HG03066 (cell line): ENCODE data around the gene ZNF814.
"Not testable (repeated sequence)": the region's sequence is repeated elsewhere in the genome, so short reads cannot be mapped to it uniquely, and the experiment has no call there.

ENCODE experiments used
- ATAC-seq: cut with Tn5 transposase; IDR thresholded peaks from one replicate; pipeline ENCODE4 v1.9.1; 2021; ENCODE audit warnings: low read depth; ENCODE audit not compliant: unreplicated experiment

ZNF814 gene

DNA sequence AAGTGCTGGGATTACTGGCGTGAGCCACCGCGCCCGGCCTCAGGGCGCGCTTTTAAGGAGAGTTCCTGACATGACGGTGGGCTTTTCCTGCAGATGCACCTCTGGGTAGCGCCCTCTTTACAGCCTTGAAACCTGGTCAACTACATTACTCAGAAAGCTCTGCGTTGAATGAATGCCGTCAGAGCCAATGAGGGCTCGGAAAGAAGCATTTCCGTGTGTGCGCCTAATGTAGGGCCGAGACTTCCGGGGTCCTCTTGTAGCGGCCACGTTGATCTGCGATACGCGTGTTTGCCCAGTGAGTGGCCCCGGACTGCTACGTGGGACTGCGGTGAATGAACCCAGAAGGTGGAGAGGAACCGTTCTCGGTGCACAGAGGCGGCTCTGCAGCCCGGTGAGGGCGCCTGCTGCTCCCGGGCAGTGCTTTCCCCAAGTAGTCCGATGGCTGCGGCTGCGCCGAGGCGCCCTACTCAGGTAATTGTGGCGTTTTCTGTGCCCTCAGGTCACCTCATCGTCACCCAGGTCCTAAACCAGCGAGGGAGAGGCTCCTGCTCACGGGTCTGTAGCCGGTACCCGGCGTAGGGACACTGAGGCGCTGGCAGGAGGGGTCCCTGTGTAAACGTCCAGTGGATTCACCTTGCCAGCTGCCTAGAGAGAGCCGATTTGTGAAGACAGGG lies 69.2 kb downstream of the ZNF814 start:
- ATAC-seq = peak; percentile 88

GRCh38 chr19:57818378-57818777 lies 70.5 kb downstream of the ZNF814 start:
- no peak for ATAC-seq

DNA sequence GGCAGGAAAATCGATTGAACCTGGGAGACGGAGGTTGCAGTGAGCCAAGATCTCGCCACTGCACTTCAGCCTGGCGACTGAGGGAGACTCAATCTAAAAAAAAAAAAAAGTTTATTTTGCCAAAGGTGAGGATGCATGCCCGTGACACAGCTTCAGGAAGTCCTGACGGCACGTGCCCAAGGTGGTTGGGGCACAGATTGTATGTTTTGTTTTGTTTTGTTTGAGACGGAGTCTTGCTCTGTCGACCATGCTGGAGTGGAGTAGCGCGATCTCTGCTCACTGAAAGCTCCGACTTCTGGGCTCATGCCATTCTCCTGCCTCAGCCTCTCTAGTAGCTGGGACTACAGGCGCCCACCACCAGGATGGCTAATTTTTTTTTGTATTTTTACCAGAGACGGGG lies 70.9 kb downstream of the ZNF814 start:
- no peak for ATAC-seq

DNA sequence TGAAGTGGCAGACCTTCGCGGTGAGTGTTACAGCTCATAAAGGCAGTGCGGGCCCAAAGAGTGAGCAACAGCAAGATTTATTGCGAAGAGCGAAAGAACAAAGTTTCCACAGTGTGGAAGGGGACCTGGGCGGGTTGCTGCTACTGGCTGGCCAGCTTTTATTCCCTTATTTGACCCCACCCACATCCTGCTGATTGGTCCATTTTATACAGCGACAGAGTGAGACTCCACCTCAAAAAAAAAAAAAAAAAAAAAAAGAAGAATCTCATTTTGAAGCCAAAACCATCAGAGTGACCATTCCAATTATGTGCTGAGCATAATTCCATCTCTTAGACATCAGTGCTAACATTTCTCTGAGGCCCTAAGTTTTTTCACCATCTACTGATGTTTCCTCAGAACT lies 72.2 kb downstream of the ZNF814 start:
- no peak for ATAC-seq

GRCh38 chr19:57815247-57816075 lies 73.4 kb downstream of the ZNF814 start:
- no peak for ATAC-seq

GRCh38 chr19:57814505-57815246 lies 74.2 kb downstream of the ZNF814 start, which contains the start of gene ZNF552:
TSS of gene ZNF552 (minus strand) at chr19:57814913. CDS start at chr19:57814743, 170 bp downstream.
- ATAC-seq = peak; percentile 55

- no peak for ATAC-seq
These were observed 74.8 kb downstream of the ZNF814 start for GRCh38 chr19:57813919-57814504.

DNA sequence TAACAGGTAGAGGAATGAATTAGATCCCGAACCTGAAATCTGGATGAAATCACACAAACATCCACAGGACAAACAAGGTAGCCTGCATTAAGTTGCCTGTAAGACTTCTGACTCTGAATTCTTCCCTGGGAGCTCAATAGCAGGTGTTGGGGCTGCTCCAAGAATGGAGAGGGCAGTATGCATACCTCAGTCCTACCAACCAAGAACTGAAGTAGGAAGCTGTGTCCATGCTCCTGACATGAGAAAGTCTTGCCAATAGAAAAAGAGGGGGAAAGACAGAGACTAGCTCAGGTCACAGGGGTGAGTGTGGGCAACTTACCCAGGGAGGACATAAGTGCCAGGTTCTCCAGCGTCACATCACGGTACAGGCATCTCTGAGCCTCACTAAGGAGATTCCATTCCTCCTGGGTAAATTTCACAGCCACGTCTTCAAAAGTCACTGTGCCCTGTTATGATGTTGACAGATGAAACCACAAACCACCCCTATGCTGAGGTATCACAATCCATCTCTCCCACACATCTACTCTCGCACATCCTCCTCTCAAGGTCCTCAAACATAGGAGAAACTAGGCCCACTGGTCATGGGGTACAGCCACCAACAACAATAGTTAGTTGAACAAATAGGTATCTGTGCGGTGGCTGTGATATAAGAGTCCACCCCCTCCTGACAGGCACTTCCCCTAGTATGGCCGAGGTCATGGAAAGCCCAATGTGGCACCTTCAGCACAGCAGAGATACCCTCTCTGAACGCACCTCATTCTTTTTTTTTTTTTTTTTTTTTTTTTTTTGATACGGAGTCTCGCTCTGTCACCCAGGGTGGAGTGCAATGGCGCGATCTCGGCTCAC lies 75.6 kb downstream of the ZNF814 start:
- ATAC-seq = not testable (repeated sequence)

DNA sequence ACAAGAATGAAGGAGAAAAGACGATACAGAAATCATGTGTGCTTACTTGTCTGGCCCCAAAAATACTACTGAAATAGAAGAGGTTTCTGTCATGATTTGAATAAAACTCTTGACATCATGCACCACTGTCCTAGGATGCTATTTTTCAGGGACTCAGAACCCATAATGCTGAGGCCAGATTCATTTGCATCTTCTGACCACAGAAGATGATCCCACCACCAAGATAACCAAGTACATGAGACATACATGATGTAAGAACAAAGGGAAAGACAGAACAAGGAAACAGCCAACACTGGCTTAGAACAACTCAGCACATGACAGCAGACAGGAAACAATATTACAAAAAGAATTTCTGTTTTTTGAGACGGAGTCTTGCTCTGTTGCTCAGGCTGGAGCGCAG lies 76.6 kb downstream of the ZNF814 start:
- no peak for ATAC-seq

GRCh38 chr19:57810410-57811295 lies 78.2 kb downstream of the ZNF814 start:
- not testable (repeated sequence) for ATAC-seq

DNA sequence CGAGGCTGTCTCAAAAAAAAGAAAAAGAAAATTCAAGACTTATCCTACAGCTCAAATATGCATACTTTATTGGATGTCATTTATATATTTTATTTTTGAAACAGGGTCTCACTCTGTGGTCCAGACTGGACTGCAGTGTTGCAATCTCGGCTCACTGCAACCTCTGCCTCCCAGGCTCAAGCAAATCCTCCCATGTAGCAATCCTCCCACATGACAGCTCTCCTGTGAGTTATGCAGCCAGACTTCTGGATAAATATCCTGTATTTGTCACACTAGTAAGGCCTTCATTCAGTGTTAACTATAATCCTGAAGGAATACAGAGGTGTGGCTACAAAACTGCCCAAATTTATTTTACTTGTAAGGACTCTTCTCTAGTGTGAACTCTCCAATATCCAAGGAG lies 81.3 kb downstream of the ZNF814 start:
- no peak for ATAC-seq

- no peak for ATAC-seq
These were observed 85.1 kb downstream of the ZNF814 start for GRCh38 chr19:57803594-57804325.

GRCh38 chr19:57803265-57803593 lies 85.6 kb downstream of the ZNF814 start:
- ATAC-seq = no peak

- no peak for ATAC-seq
These were observed 86.6 kb downstream of the ZNF814 start for GRCh38 chr19:57802269-57802668.

- no peak for ATAC-seq
These were observed 88.1 kb downstream of the ZNF814 start for GRCh38 chr19:57800696-57801095.
